GM18867 (cell line): ENCODE data around the gene UNC13D.

Source experiments
- ATAC-seq: cut with Tn5 transposase; IDR thresholded peaks from one replicate; pipeline ENCODE4 v1.9.1; 2021; ENCODE audit warnings: mild to moderate bottlenecking, moderate library complexity; ENCODE audit not compliant: unreplicated experiment

Gene UNC13D

DNA sequence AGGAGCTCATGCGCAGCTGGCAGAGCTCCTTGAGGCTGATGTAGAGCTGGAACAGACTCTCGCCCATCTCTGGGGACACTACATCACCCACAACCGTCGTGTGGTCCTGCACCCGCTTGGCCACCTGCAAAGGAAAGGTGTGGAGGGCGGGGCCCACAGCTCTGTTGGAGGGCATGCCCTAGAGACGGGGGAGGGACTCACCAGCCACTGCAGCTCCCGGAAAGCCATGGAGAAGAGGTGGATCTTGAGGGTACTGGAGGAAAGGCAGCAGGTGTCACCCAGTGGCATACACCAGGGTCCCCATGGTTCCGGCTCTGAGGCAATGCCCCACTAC, 8.6 kb downstream of the UNC13D start:
- no peak for ATAC-seq

DNA sequence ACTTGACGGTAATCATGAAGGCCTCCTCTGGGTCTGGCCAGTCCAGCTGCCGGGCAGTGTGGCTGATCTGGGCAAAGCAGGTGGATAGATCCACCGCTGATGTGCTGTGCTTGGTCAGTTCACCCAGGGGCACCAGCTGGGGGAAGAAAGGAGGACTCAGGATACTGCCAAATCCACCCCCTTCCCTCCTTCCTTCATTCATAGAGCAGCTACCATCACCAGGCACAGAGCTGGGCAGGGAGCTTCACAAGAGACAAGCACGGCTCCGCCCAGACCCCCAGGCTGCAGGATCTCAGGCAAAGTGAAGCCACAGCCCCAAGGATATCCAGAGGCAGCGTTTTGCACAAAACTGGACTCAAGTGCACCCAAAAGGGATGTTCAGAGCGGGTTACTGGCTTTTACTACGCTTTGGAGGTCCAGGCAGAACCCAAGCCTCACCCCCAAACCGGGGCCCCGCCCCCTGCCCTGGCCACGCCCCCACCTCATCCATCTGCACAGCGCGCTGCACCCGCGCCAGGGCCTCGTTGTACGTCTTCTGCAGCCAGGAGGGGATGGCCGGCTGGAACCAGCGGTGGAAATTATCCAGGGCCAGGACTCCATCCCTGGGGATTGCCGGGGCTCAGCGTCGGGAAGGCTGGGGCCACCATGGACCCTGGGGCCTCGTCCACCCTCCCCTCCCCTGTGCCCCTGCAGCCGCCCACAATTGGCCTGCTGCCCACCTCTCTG, 9.1 kb downstream of the UNC13D start:
- ATAC-seq: no peak

DNA sequence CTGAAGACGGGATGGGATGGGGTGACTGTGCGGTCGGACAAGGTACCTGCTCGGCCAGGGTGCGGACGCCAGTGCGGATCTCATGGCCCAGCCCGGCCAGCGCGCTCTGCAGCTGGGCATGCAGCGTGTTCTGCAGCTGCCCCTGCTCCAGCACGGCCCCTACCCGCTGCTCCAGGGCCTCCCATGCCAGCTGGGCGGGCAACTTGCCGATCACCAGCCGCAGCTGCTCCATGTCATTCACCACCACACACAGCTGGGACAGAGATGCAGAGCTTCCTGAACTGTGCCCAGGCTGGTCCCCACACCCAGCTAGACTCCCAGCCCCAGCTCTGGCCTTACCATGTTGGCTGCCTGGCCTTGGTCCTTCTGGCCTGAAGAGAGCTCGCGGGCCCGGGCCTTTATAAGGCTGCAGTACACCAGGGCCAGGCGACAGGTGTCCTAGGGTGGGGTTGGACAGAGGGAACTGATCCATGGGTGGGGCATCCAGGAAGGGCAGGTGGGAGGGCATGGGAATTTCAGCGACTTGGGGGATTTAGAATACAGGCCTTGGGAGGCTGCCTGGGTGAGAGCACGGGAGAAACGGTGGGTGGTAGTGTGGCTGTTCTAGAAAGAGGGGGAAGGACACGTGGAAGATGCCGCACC, 9.8 kb downstream of the UNC13D start:
- ATAC-seq: no peak

DNA sequence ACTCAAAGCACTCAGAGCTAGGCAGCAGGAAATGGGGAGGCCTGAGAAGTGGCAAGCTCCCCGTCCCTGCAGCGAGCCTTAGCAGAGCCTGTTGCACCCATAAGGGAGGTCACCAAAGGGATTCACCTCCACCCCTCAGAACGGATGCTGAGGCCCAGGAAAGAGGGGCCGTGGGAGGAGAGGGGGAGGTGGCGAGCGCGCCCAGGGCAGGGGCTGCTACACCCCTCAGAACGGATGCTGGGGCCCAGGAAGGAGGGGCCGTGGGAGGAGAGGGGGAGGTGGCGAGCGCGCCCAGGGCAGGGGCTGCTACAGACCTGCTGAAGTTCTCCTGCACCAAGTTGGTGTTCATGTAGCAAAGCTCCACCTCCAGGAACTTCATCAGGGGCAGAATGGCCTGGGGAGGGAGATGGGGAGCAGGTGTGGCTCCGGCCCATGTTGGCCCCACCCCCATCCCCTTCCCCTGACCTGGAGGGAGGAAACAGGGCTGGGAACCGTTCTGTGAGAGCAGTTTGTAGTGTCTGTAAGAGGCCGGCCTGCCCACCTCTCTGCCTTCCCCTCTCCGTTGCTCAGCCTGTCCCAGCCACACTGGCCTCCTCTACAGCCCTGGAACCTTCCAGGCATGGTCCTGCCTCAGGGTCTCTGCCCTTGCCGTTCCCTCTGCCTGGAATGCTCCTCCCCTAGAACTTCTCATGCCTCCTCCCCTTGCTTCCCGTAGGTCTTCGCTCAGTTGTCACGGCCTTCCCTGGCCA, 11.4 kb downstream of the UNC13D start:
- ATAC-seq: no peak

DNA sequence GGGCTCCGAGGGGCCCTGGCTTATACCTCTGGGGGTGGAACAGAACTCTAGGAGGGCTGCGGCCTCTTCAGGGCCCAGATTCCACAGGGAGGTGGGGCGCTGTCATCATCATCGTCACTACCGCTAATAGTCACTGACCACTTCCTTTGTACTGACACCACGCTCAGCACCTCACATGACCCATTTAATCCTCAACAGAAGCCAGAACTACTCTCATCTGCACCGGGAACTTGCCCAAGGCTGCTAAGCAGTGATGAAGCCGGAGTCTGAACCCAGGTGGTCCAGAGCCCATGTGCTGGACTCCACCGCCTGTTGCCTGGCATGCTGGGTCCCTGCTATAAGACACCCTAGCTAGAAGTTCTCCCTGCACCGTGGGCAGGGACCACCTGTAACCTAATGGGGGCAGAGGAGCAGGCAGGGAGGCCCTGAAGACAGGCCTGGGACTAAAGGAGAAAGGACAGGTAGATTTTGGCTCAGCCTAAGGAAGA, 12.0 kb downstream of the UNC13D start:
- ATAC-seq: no peak

- ATAC-seq: no peak
These were observed 13.1 kb downstream of the UNC13D start for GRCh38 chr17:75831032-75831571.

- no peak for ATAC-seq
These were observed 13.8 kb downstream of the UNC13D start for GRCh38 chr17:75830164-75831031.

DNA sequence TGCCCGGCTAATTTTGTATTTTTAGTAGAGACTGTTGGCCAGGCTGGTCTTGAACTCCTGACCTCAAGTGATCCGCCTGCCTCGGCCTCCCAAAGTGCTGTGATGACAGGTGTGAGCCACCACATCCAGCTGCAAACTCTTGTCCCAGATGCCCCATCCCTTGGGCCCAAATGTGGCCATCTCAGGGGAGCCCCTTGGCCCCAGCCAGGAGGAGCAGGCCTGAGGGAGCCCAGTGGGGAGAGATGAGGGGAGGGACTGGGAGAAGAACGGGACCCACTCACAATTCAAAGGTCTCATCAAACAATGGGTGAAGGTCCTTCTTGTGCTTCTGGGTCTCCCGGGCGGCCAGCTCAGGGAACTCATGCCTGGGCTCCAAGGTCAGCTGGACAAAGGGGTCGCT, 14.5 kb downstream of the UNC13D start:
- ATAC-seq: no peak

GRCh38 chr17:75828741-75829140, 15.5 kb downstream of the UNC13D start:
- ATAC-seq: no peak

- ATAC-seq: no peak
These were observed 16.2 kb downstream of the UNC13D start for GRCh38 chr17:75828076-75828400.

- no peak for ATAC-seq
These were observed 16.7 kb downstream of the UNC13D start for GRCh38 chr17:75827308-75828075.

GRCh38 chr17:75826561-75827307, 17.5 kb downstream of the UNC13D start:
- no peak for ATAC-seq

- ATAC-seq: no peak
These were observed 18.3 kb downstream of the UNC13D start for GRCh38 chr17:75825748-75826370.

- no peak for ATAC-seq
These were observed 19.1 kb downstream of the UNC13D start for GRCh38 chr17:75825149-75825552.

DNA sequence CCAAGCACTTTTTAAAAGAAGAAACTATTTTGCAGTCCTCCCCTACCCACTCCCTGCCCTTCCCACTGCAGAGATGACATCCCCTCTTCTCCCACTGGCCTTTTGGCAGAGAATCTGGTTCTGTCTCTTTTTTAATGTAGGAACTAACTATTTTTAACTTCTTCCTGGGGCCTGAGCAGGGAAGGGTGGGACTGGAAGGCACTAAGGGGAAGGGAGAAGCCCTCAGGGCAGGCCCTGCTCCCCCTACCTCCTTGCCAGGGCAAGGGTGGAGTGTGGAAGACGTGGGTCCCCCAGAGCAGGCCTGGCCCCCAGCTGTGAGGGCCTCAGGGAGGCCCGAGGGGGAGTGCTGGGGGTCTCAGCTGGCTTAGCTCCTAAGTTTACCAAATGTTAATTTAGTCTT, 19.5 kb downstream of the UNC13D start:
- no peak for ATAC-seq

- no peak for ATAC-seq
These were observed 20.1 kb downstream of the UNC13D start for GRCh38 chr17:75824050-75824552.

GRCh38 chr17:75823257-75824041, 20.8 kb downstream of the UNC13D start:
- no peak for ATAC-seq

GRCh38 chr17:75822800-75823166, 21.4 kb downstream of the UNC13D start:
- ATAC-seq: no peak
